ENCODE data around the gene ZNF684.

GRCh38 chr1:40495315-40495903, 36.0 kb upstream of the ZNF684 start:
- no peak for TF ChIP-seq CTCF (IDR thresholded peaks at IDR 0.05; ENCODE audit: insufficient read depth, low read length)
- no peak for TF ChIP-seq REST (IDR thresholded peaks at IDR 0.05; ENCODE audit: insufficient replicate concordance, low read depth)
- TF ChIP-seq POLR2AphosphoS5 (IDR thresholded peaks at IDR 0.05; ENCODE audit: low read depth) = no peak

Measured in HL-60 (cell line).